Parathyroid adenoma (tissue), 2 donors: ENCODE results near the gene CAMKK2.

Experiments
- H2AFZ ChIP-seq: fragments of 300-600 bp; sonication (generic); one replicate; pipeline ENCODE4 v1.7.0; 2017; ENCODE audit warnings: antibody characterized with exemption, mild to moderate bottlenecking
- H3K27ac ChIP-seq: fragments of 300-600 bp; sonication (generic); one replicate; pipeline ENCODE4 v1.7.0; 2017
- H3K27me3 ChIP-seq: fragments of 300-600 bp; sonication (generic); one replicate; pipeline ENCODE4 v1.7.0; 2017; ENCODE audit warnings: low read length; ENCODE audit not compliant: control insufficient read depth, insufficient read depth
- H3K36me3 ChIP-seq: fragments of 300-600 bp; sonication (generic); one replicate; pipeline ENCODE4 v1.7.0; 2017; ENCODE audit warnings: low read length; ENCODE audit not compliant: control insufficient read depth, insufficient read depth
- H3K4me1 ChIP-seq: fragments of 300-600 bp; sonication (generic); one replicate; pipeline ENCODE4 v1.7.0; 2017; ENCODE audit warnings: control low read depth
- H3K4me2 ChIP-seq: fragments of 300-600 bp; sonication (generic); one replicate; pipeline ENCODE4 v1.7.0; 2017; ENCODE audit warnings: low read length
- H3K4me3 ChIP-seq: fragments of 300-600 bp; sonication (generic); one replicate; pipeline ENCODE4 v1.7.0; 2017; ENCODE audit warnings: low read depth, low read length
- H3K79me2 ChIP-seq: fragments of 300-600 bp; sonication (generic); one replicate; pipeline ENCODE4 v1.7.0; 2017; ENCODE audit warnings: control low read depth
- H3K9ac ChIP-seq: fragments of 300-600 bp; sonication (generic); one replicate; pipeline ENCODE4 v1.7.0; 2017; ENCODE audit warnings: mild to moderate bottlenecking
- H3K9me3 ChIP-seq: fragments of 300-600 bp; sonication (generic); one replicate; pipeline ENCODE4 v1.7.0; 2017; ENCODE audit warnings: low read length; ENCODE audit not compliant: control insufficient read depth
- TF ChIP-seq, protein P1 (sequence below): fragments of 300-600 bp; sonication (generic); IDR thresholded peaks from one replicate; pipeline ENCODE4 v1.7.0; 2017; ENCODE audit warnings: antibody characterized with exemption, mild to moderate bottlenecking
- donor health status: primary hyperparathyroidism.

Gene CAMKK2

GRCh38 chr12:121241156-121241970, 55.1 kb downstream of the CAMKK2 start:
- TF ChIP-seq, protein P1, sequence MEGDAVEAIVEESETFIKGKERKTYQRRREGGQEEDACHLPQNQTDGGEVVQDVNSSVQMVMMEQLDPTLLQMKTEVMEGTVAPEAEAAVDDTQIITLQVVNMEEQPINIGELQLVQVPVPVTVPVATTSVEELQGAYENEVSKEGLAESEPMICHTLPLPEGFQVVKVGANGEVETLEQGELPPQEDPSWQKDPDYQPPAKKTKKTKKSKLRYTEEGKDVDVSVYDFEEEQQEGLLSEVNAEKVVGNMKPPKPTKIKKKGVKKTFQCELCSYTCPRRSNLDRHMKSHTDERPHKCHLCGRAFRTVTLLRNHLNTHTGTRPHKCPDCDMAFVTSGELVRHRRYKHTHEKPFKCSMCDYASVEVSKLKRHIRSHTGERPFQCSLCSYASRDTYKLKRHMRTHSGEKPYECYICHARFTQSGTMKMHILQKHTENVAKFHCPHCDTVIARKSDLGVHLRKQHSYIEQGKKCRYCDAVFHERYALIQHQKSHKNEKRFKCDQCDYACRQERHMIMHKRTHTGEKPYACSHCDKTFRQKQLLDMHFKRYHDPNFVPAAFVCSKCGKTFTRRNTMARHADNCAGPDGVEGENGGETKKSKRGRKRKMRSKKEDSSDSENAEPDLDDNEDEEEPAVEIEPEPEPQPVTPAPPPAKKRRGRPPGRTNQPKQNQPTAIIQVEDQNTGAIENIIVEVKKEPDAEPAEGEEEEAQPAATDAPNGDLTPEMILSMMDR = no peak
- Histone ChIP-seq H3K27ac (no peak overlapping the region), H3K79me2 (no peaks in the 10 kb centered on the region), H3K27me3 (no peaks in the 10 kb centered on the region), H2AFZ (no peak overlapping the region), H3K9me3 (no peaks in the 10 kb centered on the region), H3K4me1 (no peaks in the 10 kb centered on the region), H3K4me3 (no peak overlapping the region), H3K36me3 (no peaks in the 10 kb centered on the region), H3K4me2 (no peak overlapping the region), H3K9ac (no peak overlapping the region)

DNA sequence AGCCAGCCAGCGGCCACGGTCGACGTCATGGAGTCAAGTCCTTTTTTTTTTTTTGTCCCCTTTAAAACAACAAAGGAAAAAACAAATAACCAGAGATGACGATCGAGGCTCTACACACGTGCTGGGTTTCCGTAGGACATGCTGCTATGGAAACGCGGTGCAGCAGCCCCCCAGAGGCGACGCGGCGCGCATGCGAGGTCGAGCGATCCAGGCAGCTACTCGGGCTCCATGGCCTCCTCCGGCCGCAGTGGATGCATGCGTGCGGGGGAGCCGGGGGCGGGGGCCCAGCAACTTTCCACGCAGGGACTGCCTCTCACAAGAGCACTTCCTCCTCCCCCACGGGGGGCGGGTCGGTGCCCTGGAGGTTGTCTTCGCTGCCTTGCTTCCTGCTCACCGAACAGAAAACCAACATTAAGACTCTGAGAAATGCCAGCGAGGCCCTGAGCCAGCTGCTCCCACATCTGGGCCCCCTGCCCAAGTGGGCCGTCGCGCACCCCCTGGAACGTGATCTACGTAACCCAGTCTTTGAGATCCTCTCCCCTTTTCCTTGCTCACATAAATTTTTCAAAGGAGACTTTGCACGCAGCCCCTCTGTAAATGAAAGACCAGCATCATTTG, 55.9 kb downstream of the CAMKK2 start:
- H3K27ac ChIP-seq = no peak overlapping the region
- H3K4me1 ChIP-seq = no peaks in the 10 kb centered on the region
- no peak overlapping the region for H2AFZ ChIP-seq
- no peaks in the 10 kb centered on the region for H3K9me3 ChIP-seq
- no peak overlapping the region for H3K9ac ChIP-seq
- no peak overlapping the region for H3K4me2 ChIP-seq
- no peak overlapping the region for H3K4me3 ChIP-seq
- TF ChIP-seq, protein P1 = no peak
- H3K36me3 ChIP-seq = no peaks in the 10 kb centered on the region
- H3K79me2 ChIP-seq = no peaks in the 10 kb centered on the region
- H3K27me3 ChIP-seq = no peaks in the 10 kb centered on the region

DNA sequence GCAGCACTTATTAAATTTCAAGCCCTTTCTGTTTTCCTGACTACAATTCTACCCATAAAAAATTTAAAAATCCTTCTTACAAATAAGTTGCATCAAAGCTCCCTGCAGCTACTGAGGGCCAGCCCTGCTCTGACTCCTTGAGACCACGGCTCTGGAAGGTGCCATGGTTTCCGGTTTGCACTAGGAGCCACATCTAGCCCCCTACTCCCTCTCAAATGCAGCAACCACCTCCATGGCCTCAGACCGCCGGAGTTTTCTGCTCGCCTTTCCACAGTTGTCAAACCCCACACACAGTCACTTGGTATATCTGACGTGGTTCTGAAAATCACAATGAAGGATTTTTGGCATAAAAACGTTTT, 56.5 kb downstream of the CAMKK2 start:
- TF ChIP-seq, protein P1 = no peak
- Histone ChIP-seq H3K27ac (no peak overlapping the region), H3K27me3 (no peaks in the 10 kb centered on the region), H3K79me2 (no peaks in the 10 kb centered on the region), H3K4me3 (no peak overlapping the region), H3K9me3 (no peaks in the 10 kb centered on the region), H3K4me1 (no peaks in the 10 kb centered on the region), H3K36me3 (no peaks in the 10 kb centered on the region), H2AFZ (no peak overlapping the region), H3K9ac (no peak overlapping the region), H3K4me2 (no peak overlapping the region)

GRCh38 chr12:121239351-121240061, 57.0 kb downstream of the CAMKK2 start:
- Histone ChIP-seq H3K36me3 (no peaks in the 10 kb centered on the region), H2AFZ (no peak overlapping the region), H3K4me3 (no peak overlapping the region), H3K79me2 (no peaks in the 10 kb centered on the region), H3K4me2 (no peak overlapping the region), H3K4me1 (no peaks in the 10 kb centered on the region), H3K27me3 (no peaks in the 10 kb centered on the region), H3K9ac (no peak overlapping the region), H3K9me3 (no peaks in the 10 kb centered on the region), H3K27ac (no peak overlapping the region)
- TF ChIP-seq, protein P1 = no peak
